Muscle layer of colon (tissue), 2 donors: Measurements from ENCODE around the gene ATP13A1.
"Not testable (repeated sequence)": the region's sequence is repeated elsewhere in the genome, so short reads cannot be mapped to it uniquely, and the experiment has no call there.

Experiments
- H3K27ac ChIP-seq: one replicate; pipeline ENCODE4 v1.7.0; 2013; ENCODE audit warnings: low read depth, mild to moderate bottlenecking, low read length, moderate library complexity
- H3K27me3 ChIP-seq, 2 donors: one replicate each; pipeline ENCODE4 v1.7.0; 2013; ENCODE audit warnings: low read length in 2 of 2, mild to moderate bottlenecking in 2 of 2; ENCODE audit not compliant: insufficient read depth in 2 of 2, control insufficient read depth in 1 of 2
- H3K36me3 ChIP-seq: one replicate; pipeline ENCODE4 v1.7.0; 2013; ENCODE audit warnings: mild to moderate bottlenecking, low read length; ENCODE audit not compliant: insufficient read depth
- H3K4me1 ChIP-seq: one replicate; pipeline ENCODE4 v1.7.0; 2013; ENCODE audit warnings: mild to moderate bottlenecking, low read length; ENCODE audit not compliant: insufficient read depth
- H3K4me3 ChIP-seq, 2 donors: one replicate each; pipeline ENCODE4 v1.7.0; 2013; ENCODE audit warnings: low read length in 2 of 2, low read depth in 1 of 2, mild to moderate bottlenecking in 1 of 2, moderate library complexity in 1 of 2
- H3K9ac ChIP-seq: one replicate; pipeline ENCODE4 v1.7.0; 2013; ENCODE audit warnings: low read length
- H3K9me3 ChIP-seq: one replicate; pipeline ENCODE4 v1.7.0; 2013; ENCODE audit warnings: mild to moderate bottlenecking, low read length
- donor health status: abdominal sarcoma.
- donor health status: Adenocarcinoma of cecum.

Gene ATP13A1

DNA sequence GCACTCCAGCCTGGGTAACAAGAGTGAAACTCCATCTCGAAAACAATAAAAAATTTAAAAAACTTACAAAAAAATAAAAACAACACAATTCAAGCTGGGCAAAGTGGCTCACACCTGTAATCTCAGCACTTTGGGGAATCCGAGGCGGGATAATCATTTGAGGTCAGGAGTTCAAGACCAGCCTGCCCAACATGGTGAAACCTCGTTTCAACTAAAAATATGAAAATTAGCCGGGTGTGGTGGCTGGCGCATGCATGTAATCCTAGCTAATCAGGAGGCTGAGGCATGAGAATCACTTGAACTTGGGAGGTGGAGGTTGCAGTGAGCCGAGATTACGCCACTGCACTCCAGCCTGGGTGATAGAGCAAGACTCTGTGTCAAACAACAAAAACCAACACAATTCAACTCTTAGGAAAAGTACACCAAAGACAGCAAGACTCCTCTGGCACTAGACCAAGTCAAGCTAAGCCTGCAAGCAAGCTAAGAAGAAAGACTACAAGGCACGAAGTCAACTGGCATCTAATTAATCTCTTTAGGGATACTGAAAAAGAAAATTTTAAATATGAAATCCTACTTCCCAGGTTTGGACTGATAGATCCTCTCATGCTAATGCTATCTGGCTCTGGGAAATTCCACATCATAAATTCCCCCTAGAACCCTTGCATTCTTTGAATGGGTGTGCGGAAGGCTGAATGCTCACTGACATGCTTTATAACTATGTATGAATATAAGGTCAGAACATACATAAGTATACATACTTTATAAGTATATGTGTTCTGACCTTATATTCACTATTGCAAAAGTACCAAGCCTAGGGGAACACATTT is 52.9 kb downstream of the ATP13A1 start:
- no peak overlapping the region for H3K4me3 ChIP-seq
- no peak overlapping the region for H3K27ac ChIP-seq
- no peaks in the 10 kb centered on the region for H3K27me3 ChIP-seq
- H3K36me3 ChIP-seq = no peaks in the 10 kb centered on the region
- no peaks in the 10 kb centered on the region for H3K4me1 ChIP-seq
- no peaks in the 10 kb centered on the region for H3K9me3 ChIP-seq
- H3K9ac ChIP-seq = no peak overlapping the region

DNA sequence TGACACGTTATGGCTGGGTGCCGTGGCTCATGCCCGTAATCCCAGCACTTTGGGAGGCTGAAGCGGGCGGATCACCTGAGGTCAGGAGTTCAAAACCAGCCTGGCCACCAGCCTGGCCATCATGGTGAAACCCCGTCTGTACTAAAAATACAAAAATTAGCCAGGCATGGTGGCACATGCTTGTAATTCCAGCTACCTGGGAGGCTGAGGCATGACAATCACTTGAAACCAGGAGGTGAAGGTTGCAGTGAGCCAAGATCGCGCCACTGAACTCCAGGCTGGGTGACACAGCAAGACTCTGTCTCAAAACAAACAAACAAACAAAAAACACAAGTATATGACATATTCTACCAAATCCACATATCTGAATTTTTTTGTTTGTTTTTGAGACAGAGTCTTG is 56.8 kb downstream of the ATP13A1 start:
- not testable (repeated sequence) for H3K4me3 ChIP-seq, H3K36me3 ChIP-seq, H3K27me3 ChIP-seq, H3K27ac ChIP-seq, H3K9ac ChIP-seq, H3K9me3 ChIP-seq, H3K4me1 ChIP-seq

DNA sequence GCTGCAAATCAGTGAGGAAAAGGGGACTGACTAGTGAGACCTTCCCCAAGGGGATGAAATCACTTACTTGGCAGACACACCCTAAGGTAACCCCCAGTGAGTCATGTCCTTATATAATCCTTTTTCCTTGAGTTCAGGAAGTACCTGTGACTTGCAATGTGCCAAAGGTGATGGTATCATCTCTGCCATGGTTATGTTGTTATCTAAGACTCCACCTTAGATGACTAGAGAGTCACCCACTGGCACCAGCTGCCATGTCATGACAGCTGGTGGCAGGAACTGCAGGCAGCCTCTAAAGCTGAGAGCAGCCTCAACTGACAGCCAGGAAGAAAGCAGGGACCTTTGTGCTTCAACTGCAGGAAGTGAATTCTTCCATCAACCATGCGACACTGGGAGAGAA is 57.5 kb downstream of the ATP13A1 start:
- Histone ChIP-seq H3K27me3 (no peaks in the 10 kb centered on the region), H3K4me1 (no peaks in the 10 kb centered on the region), H3K36me3 (no peaks in the 10 kb centered on the region), H3K9ac (no peak overlapping the region), H3K9me3 (no peaks in the 10 kb centered on the region), H3K4me3 (no peak overlapping the region), H3K27ac (no peak overlapping the region)

DNA sequence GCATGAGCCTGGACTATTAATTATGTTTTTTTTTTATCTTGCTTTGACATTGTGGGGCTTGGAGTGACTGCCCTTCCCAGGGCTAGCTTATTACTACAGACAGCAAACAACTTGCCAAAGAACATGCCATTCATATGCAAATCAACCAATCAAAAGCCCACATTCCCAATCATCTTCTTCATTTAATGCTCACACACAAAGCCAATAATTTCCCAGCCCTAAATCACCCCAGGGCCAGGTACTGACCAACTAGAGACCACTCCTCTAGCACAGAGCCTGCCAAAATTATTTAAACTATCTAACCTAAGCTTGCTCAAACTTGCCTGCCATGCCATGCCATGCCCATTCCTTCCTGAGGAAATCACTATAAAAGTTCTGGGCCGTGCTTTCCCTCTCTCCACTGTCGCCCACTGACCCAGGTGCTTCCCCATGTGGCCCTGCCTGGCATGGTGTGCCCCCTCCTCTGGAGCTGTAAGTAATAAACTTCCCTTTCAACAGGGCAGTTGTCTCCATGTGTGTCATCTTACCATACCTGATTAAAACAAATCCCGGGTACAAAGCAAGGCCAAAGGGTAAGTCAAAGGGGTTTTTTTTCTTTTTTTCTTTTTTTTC is 60.7 kb downstream of the ATP13A1 start:
- H3K36me3 ChIP-seq = no peaks in the 10 kb centered on the region
- H3K9ac ChIP-seq = no peak overlapping the region
- no peaks in the 10 kb centered on the region for H3K27me3 ChIP-seq
- H3K27ac ChIP-seq = no peak overlapping the region
- no peak overlapping the region for H3K4me3 ChIP-seq
- no peaks in the 10 kb centered on the region for H3K4me1 ChIP-seq
- no peaks in the 10 kb centered on the region for H3K9me3 ChIP-seq

DNA sequence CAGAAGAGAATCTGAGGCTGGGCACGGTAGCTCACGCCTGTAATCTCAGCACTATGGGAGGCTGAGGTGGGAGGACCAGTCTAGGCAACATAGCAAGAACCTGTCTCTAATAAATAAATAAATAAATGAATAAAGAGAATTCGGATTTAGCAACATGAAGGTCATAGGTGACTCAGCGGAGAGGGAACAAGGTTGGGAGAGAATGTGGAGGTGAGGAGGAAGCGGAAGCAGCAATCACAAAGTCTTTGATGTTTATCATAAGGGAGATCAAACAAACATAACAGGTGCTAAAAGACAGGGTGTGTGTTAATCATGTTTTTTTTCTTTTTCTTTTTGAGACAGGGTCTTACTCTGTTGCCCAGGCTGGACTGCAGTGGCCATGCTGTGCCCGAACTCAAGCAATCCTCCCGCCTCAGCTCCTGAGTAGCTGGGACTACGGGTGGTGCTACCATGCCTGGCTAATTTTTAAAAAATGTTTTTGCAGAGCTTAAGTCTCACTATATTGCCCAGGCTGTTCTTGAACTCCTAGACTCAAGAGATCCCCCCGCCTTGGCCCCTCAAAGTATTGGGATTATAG is 61.3 kb downstream of the ATP13A1 start:
- H3K36me3 ChIP-seq = no peaks in the 10 kb centered on the region
- H3K9ac ChIP-seq = no peak overlapping the region
- no peaks in the 10 kb centered on the region for H3K27me3 ChIP-seq
- H3K4me1 ChIP-seq = no peaks in the 10 kb centered on the region
- H3K4me3 ChIP-seq = no peak overlapping the region
- H3K9me3 ChIP-seq = no peaks in the 10 kb centered on the region
- H3K27ac ChIP-seq = no peak overlapping the region

DNA sequence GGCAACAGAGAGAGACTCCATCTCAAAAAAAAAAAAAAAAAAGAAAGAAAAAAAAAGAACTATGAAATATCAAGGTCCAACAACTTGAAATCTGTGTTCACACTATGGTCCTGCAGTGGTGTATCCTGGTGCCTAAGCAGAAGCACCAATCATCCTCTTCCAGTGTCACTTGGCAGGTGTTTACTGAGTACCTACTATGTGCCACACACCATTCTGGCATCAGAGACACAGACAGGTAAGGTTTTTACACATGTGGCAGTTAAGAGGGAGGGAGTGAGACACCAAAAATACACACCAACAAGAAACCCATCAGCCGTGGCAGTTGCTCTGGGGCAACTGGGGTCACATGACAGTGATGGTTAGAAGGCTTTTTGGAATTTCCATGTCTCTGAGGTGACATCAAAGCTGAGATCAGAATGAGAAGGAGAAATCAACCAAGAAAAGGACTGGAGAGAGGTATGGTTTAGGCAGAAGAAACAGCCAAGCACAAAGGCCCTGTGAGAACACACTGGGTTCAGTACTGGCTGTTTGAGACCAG is 62.6 kb downstream of the ATP13A1 start:
- Histone ChIP-seq H3K27me3 (no peaks in the 10 kb centered on the region), H3K4me1 (no peaks in the 10 kb centered on the region), H3K4me3 (no peak overlapping the region), H3K27ac (no peak overlapping the region), H3K9ac (no peak overlapping the region), H3K36me3 (no peaks in the 10 kb centered on the region), H3K9me3 (no peaks in the 10 kb centered on the region)

DNA sequence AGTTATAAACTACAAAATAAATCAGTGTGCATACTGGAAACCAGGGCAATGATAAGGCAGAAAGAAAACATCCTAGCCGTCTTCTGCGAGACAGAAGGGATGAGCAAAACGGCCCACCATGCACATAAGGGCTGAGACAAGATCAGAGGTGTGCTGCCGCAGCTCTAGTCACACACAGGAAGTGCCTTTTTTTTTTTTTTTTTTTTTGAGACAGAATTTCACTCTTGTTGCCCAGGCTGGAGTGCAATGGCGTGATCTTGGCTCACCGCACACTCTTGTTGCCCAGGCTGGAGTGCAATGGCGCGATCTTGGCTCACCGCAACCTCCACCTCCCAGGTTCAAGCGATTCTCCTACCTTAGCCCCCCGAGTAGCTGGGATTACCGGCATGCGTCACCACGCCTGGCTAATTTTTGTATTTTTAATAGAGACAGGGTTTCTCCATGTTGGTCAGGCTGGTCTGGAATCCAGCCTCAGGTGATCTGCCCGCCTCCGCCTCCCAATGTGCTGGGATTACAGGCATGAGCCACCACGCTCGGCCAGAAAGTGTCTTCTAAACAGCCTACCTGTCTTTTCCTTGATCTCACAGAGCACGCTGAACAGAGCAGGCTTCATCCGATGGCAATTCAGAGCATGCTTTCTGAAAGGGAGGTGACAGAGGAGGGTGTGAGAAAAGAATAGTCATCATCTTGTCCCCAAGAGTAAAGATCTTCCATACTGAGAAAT is 64.6 kb downstream of the ATP13A1 start:
- not testable (repeated sequence) for H3K9me3 ChIP-seq, H3K27me3 ChIP-seq, H3K27ac ChIP-seq, H3K4me3 ChIP-seq, H3K9ac ChIP-seq, H3K36me3 ChIP-seq, H3K4me1 ChIP-seq

DNA sequence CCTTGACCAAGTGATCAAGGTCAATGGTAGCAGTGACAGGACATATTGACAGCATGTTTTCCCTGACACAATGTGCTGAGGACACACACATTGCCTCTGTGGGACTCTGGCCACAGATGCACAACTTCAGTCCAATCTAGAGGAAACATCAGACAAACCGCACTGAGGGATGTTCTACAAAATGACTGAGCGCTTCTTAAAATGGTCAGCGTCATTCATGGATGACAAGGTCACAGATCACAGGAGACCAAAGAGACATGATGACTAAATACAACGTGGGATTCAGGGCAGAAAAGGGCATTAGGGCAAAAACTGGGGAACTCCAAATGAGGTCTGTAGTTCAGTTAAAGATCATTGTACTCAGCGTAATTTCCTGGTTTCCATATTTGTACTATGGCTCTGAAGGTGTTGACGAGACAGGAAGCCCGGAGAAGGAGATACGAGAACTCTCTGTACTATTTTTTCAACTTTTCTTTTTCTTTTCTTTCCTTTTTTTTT is 65.6 kb downstream of the ATP13A1 start:
- H3K4me1 ChIP-seq = no peaks in the 10 kb centered on the region
- no peak overlapping the region for H3K27ac ChIP-seq
- H3K4me3 ChIP-seq = no peak overlapping the region
- no peaks in the 10 kb centered on the region for H3K27me3 ChIP-seq
- no peak overlapping the region for H3K9ac ChIP-seq
- no peaks in the 10 kb centered on the region for H3K9me3 ChIP-seq
- H3K36me3 ChIP-seq = no peaks in the 10 kb centered on the region
